Heart left ventricle (tissue), 16 donors: ENCODE data around the gene RIMS1. TPM values are rescaled to one million over a fixed set of nuclear protein-coding genes. Genes with fewer than 3 reads are reported as not detected.
"Not testable (repeated sequence)": the region's sequence is repeated elsewhere in the genome, so short reads cannot be mapped to it uniquely, and the experiment has no call there.

ENCODE experiments used
- ATAC-seq, 4 donors: fragments of 200-7000 bp; cut with Tn5 transposase; one replicate each; pipeline ENCODE4 v1.9.1; 2020 to 2022; ENCODE audit warnings: moderate library complexity in 4 of 4, mild to moderate bottlenecking in 3 of 4, moderate number of reproducible peaks in 1 of 4
- DNase-seq, 5 donors: peaks; one replicate each; pipeline ENCODE4 v3.0.0-alpha.2; 2020
- H3K27ac ChIP-seq, 12 donors: fragments of 200-600 bp; sonication (generic) in 4 of 12; one replicate each; pipeline versions ENCODE4 v1.5.0 to v1.8.0; 2016 to 2022; ENCODE audit warnings: mild to moderate bottlenecking in 2 of 12
- H3K27me3 ChIP-seq, 9 donors: fragments of 200-600 bp; sonication (generic) in 2 of 9; one replicate each; pipeline versions ENCODE4 v1.5.1 to v1.8.0; 2016 to 2022; ENCODE audit warnings: mild to moderate bottlenecking in 3 of 9
- H3K36me3 ChIP-seq, 9 donors: fragments of 200-600 bp; sonication (generic) in 2 of 9; one replicate each; pipeline versions ENCODE4 v1.5.0 to v1.8.0; 2018 to 2022; ENCODE audit warnings: mild to moderate bottlenecking in 2 of 9
- H3K4me1 ChIP-seq, 12 donors: fragments of 200-600 bp; sonication (generic) in 4 of 12; one replicate each; pipeline versions ENCODE4 v1.5.0 to v1.8.0; 2016 to 2022; ENCODE audit warnings: mild to moderate bottlenecking in 3 of 12
- H3K4me3 ChIP-seq, 12 donors: fragments of 200-600 bp; sonication (generic) in 4 of 12; one replicate each; pipeline versions ENCODE4 v1.5.0 to v1.8.0; 2017 to 2022; ENCODE audit warnings: mild to moderate bottlenecking in 9 of 12, moderate library complexity in 4 of 12
- H3K9me3 ChIP-seq, 12 donors: fragments of 200-600 bp; sonication (generic) in 4 of 12; one replicate each; pipeline versions ENCODE4 v1.5.0 to v1.8.0; 2016 to 2022; ENCODE audit warnings: mild to moderate bottlenecking in 1 of 12
- POLR2A ChIP-seq, 2 donors: fragments of 450-650 bp; IDR thresholded peaks; one replicate each; pipeline ENCODE4 v1.6.1; 2017; ENCODE audit warnings: antibody characterized with exemption in 2 of 2, mild to moderate bottlenecking in 2 of 2, moderate library complexity in 2 of 2
- WGBS, 4 donors: extraction: QIAGEN DNeasy Blood & Tissue Kit in 2 of 4; methylation state at CpG; one replicate each; pipeline versions ENCODE4 v1.1.5 to v1.1.7; 2013 to 2018; 5-methylcytosine and 5-hydroxymethylcytosine counted together
- intact Hi-C, 10 donors: fragments of 100-400 bp; cut with DNase I; formaldehyde crosslinking; loops; one replicate each; pipeline versions ENCODE4 v1.11.1 to v1.14.2; 2022
- polyA plus RNA-seq, 2 donors: library from polyadenylated mRNA; stranded (reverse); fragments of 200-250 nt; gene quantifications; one replicate each; pipeline ENCODE4 v1.2.3, GENCODE V29; 2013
- total RNA-seq, 9 donors: library from RNA; depleted of rRNA in 2 of 9; stranded (reverse); fragments of >200 nt in 2 of 9; fragmentation: NEBNext Ultra II Directional in 3 of 9; extraction: Animal tissue kit (Norgen Biotek cat#: 25700) in 3 of 9; gene quantifications; one replicate each; pipeline versions ENCODE4 v1.1.0 to v1.2.4, GENCODE V29; 2016 to 2023
- TF ChIP-seq, protein P1 (sequence below), 12 donors: fragments of 200-600 bp; sonication (generic) in 4 of 12; IDR thresholded peaks; one replicate each; pipeline versions ENCODE4 v1.5.0 to v1.8.0; 2018 to 2022; ENCODE audit warnings: antibody characterized with exemption in 12 of 12, mild to moderate bottlenecking in 5 of 12
- donor health status: ischemic (EF 13 %, LVEDD 7.1; RV severe dilation, severe dysfunction).
- donor health status: healthy with polysubstance abuse.
- donor health status: DM: no; HTN: yes; CAD: no.
- donor health status: DM: no; HTN: no; CAD: no.
- donor health status: ischemic (EF 25% LVEDD 6.9; RV normal size, moderate dysfunction).
- donor health status: ischemic (EF 25% LVEDD 5.7; RV mildly dilated, moderate dysfunction).
- donor health status: healthy.
- donor health status: DM: yes; HTN: yes; CAD: no.
- donor health status: ischemic (EF 35%, LVEDD 5.7; RV mildly dilated, moderate dysfunction).
- donor health status: nonischemic (EF 11% LVEDD 7.7; RV severe dilation, severe dysfunction).
- donor health status: DM: yes; HTN: yes; CAD: no.
- donor health status: PGD.
- donor health status: ischemic (EF 29% LVEDD 5.4; RV normal size, mild dysfunction).
- donor health status: nonischemic (EF 23%, LVEDD 6.1; RV moderate dilation, normal function).

Gene RIMS1
- total and polyA plus RNA-seq, 11 donors = 0.11 to 3.2 (median 1.1) TPM; not detected in 4

DNA sequence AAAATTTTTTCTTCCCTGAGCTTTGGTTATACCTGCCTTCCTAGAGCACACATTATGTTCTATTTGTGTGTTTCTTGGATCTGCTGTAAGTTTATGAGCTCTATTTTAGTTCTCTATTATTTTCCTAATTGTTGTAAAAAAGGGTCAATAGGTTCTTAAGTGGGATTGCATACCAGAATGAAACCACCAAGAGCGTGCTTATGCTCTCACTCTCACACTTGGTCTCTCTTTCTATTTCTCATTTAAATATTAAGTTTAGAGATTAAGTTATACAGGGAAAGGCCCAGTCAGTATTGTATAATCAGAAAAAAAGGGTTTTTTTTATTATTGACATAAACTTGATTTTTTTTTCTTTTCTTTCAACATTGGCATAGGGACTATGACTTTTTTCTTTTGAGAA lies 96.8 kb downstream of the RIMS1 start:
- H3K27me3 ChIP-seq = no peaks in the 10 kb centered on the region
- no peak overlapping the region for H3K4me3 ChIP-seq
- no peaks in the 10 kb centered on the region for H3K36me3 ChIP-seq
- no peaks in the 10 kb centered on the region for H3K9me3 ChIP-seq
- no peak overlapping the region for H3K27ac ChIP-seq
- DNase-seq (no peak), ATAC-seq (no peak)
- H3K4me1 ChIP-seq = no peaks in the 10 kb centered on the region
- intact Hi-C loops = no loop called here
- TF ChIP-seq, protein P1, sequence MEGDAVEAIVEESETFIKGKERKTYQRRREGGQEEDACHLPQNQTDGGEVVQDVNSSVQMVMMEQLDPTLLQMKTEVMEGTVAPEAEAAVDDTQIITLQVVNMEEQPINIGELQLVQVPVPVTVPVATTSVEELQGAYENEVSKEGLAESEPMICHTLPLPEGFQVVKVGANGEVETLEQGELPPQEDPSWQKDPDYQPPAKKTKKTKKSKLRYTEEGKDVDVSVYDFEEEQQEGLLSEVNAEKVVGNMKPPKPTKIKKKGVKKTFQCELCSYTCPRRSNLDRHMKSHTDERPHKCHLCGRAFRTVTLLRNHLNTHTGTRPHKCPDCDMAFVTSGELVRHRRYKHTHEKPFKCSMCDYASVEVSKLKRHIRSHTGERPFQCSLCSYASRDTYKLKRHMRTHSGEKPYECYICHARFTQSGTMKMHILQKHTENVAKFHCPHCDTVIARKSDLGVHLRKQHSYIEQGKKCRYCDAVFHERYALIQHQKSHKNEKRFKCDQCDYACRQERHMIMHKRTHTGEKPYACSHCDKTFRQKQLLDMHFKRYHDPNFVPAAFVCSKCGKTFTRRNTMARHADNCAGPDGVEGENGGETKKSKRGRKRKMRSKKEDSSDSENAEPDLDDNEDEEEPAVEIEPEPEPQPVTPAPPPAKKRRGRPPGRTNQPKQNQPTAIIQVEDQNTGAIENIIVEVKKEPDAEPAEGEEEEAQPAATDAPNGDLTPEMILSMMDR (IDR thresholded peaks at IDR 0.05) = no peak
- TF ChIP-seq POLR2A (IDR thresholded peaks at IDR 0.05) = no peak
- WGBS, 4 donors = 80 to 94% (median 81%) methylated on average over 1 of the region's 1 CpG

DNA sequence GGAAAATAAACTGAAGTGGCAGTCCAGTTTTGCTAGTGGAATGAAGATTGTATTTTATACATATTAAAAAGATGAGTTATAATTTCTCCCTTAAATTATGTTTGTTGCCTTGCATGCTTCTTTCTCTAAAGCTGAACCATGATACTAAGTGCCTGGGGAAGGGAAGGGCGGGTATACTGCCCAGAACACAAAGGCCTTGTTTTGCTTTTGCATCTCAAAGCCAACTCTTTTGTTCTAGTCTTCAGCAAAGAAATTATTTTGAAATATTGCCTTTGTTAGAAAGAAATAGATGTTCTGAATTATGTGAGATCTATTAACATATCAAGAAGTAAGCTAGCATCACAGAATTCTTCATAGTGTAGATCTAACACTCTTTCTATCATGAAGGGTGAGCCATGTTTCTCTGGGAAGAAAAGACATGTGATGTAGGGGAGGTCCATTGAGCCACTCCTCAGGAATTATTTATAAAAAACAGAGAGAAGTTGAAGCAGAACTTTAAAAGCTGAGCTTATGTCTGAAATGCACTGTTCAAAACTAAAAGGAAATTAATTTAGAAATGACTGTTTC lies 108.4 kb downstream of the RIMS1 start:
- Histone ChIP-seq H3K4me1 (no peaks in the 10 kb centered on the region), H3K9me3 (no peaks in the 10 kb centered on the region), H3K36me3 (no peaks in the 10 kb centered on the region), H3K27me3 (no peaks in the 10 kb centered on the region), H3K4me3 (no peak overlapping the region), H3K27ac (no peak overlapping the region)
- TF ChIP-seq POLR2A (IDR thresholded peaks at IDR 0.05) = no peak
- TF ChIP-seq, protein P1 (IDR thresholded peaks at IDR 0.05) = no peak
- no peak for DNase-seq
- intact Hi-C loops = no loop called here
- no peak for ATAC-seq
- 66 to 85% (median 74%) methylated on average over 1 of the region's 1 CpG for WGBS, 4 donors

DNA sequence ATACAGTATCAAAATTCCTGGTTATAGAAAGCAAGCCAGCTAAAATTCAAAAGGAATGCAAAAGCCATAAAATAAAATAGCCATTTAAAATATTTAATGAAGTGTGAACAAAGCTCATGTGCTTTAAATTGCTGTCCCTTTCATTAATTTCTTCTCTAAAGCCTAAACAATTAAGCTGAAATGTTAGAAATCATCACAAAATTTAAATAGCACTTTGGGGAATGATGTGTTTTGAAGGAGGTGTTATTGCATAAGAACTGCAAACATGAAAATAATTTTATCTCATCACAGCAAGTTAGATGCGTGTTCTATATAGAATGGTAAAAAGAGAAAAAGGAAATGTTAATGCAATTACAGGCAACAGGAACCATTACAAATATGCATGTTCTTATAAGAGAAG lies 111.0 kb downstream of the RIMS1 start:
- TF ChIP-seq, protein P1 (IDR thresholded peaks at IDR 0.05) = no peak
- no peak for TF ChIP-seq POLR2A (IDR thresholded peaks at IDR 0.05)
- Histone ChIP-seq H3K9me3 (no peaks in the 10 kb centered on the region), H3K27ac (no peak overlapping the region), H3K27me3 (no peaks in the 10 kb centered on the region), H3K36me3 (no peaks in the 10 kb centered on the region), H3K4me1 (no peaks in the 10 kb centered on the region), H3K4me3 (no peak overlapping the region)
- intact Hi-C loops = no loop called here
- 81 to 91% (median 88%) methylated on average over 1 of the region's 1 CpG for WGBS, 4 donors
- no peak for DNase-seq
- no peak for ATAC-seq

DNA sequence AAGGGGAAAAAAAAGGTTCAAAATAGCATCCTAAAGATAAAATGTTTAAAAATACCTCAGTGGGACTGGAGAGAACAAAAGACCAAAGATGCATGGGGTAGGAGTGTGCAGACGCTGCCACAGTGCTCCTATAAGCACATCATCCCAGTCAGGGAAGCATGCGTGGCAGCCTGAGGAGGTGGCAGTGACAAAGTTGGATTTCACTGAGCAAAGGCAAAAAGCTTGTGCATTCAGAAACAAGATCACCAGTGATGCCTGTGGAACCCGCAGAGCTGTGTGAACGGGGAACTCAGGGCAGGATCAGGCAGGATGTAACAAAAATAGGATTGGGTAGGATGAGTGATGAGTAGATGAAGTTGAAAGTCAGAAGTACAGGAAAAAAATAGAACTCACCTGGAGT lies 116.1 kb downstream of the RIMS1 start:
- H3K27me3 ChIP-seq = no peaks in the 10 kb centered on the region
- no peak overlapping the region for H3K4me3 ChIP-seq
- peaks cover 0 to 13% (median 0%) of the 10 kb centered on the region in 12 donors for H3K9me3 ChIP-seq
- H3K36me3 ChIP-seq = no peaks in the 10 kb centered on the region
- intact Hi-C loops = no loop called here
- no peaks in the 10 kb centered on the region for H3K4me1 ChIP-seq
- H3K27ac ChIP-seq = no peak overlapping the region
- 71 to 80% (median 71%) methylated on average over 4 of the region's 4 CpGs for WGBS, 4 donors
- TF ChIP-seq, protein P1 (IDR thresholded peaks at IDR 0.05) = no peak
- TF ChIP-seq POLR2A (IDR thresholded peaks at IDR 0.05) = no peak
- DNase-seq (no peak), ATAC-seq (no peak)

DNA sequence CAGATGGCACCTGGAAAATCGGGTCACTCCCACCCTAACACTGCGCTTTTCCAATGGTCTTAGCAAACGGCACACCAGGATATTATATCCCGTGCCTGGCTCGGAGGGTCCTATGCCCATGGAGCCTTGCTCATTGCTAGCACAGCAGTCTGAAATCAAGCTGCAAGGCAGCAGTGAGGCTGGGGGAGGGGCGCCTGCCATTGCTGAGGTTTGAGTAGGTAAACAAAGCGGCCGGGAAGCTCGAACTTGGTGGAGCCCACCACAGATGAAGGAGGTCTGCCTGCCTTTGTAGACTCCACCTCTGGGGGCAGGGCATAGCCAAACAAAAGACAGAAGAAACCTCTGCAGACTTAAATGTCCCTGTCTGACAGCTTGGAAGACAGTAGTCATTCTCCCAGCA lies 120.2 kb downstream of the RIMS1 start:
- H3K27ac ChIP-seq, ATAC-seq, H3K4me1 ChIP-seq, intact Hi-C loops, H3K4me3 ChIP-seq, DNase-seq, H3K27me3 ChIP-seq, H3K36me3 ChIP-seq: not testable (repeated sequence)
- WGBS, 4 donors = 80 to 93% (median 88%) methylated on average over 9 of the region's 9 CpGs
- H3K9me3 ChIP-seq = peaks cover 0 to 17% (median 0%) of the 10 kb centered on the region in 12 donors
